Vagina (tissue), 2 donors: ENCODE data around the gene NCAN. TPM values are rescaled to one million over a fixed set of nuclear protein-coding genes. Genes with fewer than 3 reads are reported as not detected.

ENCODE experiments used
- DNase-seq, 2 donors: peaks; one replicate each; pipeline ENCODE4 v3.0.0-alpha.2; 2017; ENCODE audit errors: extremely low spot score in 2 of 2
- H3K27ac ChIP-seq: fragments of 200-600 bp; sonication (generic); one replicate; pipeline ENCODE4 v1.5.1; 2019
- H3K27me3 ChIP-seq: fragments of 200-600 bp; sonication (generic); one replicate; pipeline ENCODE4 v1.5.1; 2019
- H3K36me3 ChIP-seq, 2 donors: fragments of 200-600 bp; sonication (generic); one replicate each; pipeline ENCODE4 v1.5.1; 2017 to 2019
- H3K4me1 ChIP-seq: fragments of 200-600 bp; sonication (generic); one replicate; pipeline ENCODE4 v1.5.1; 2019
- H3K4me3 ChIP-seq, 2 donors: fragments of 200-600 bp; sonication (generic); 1 replicate in 1 of 2; 2 replicates in 1 of 2; pipeline ENCODE4 v1.5.1; 2016 to 2019
- H3K9me3 ChIP-seq: fragments of 200-600 bp; sonication (generic); one replicate; pipeline ENCODE4 v1.5.1; 2019
- POLR2A ChIP-seq, 2 donors: fragments of 450-650 bp; IDR thresholded peaks; one replicate each; pipeline ENCODE4 v1.6.1; 2017; ENCODE audit warnings: antibody characterized with exemption in 2 of 2, mild to moderate bottlenecking in 2 of 2, moderate library complexity in 2 of 2
- POLR2AphosphoS5 ChIP-seq, 2 donors: sonication (generic); formaldehyde crosslinking; IDR thresholded peaks; one replicate each; pipeline ENCODE4 v1.9.0; 2017; ENCODE audit warnings: antibody characterized with exemption in 2 of 2, mild to moderate bottlenecking in 2 of 2, low read depth in 1 of 2; ENCODE audit not compliant: insufficient read depth in 1 of 2
- intact Hi-C: fragments of 100-400 bp; cut with DNase I; formaldehyde crosslinking; loops from one replicate; pipeline ENCODE4 v1.15.1; 2023
- total RNA-seq: library from RNA; depleted of rRNA; stranded (reverse); fragments of >200 nt; gene quantifications from one replicate; pipeline ENCODE4 v1.2.3, GENCODE V29; 2016
- TF ChIP-seq, protein P1 (sequence below), 3 experiments: fragments of 450-650 bp in 2 of 3; fragments of 200-600 bp in 1 of 3; sonication (generic) in 1 of 3; IDR thresholded peaks; one replicate each; pipeline ENCODE4 v1.5.1; 2017 to 2019; ENCODE audit warnings: antibody characterized with exemption in 3 of 3, mild to moderate bottlenecking in 2 of 3, moderate library complexity in 2 of 3

NCAN gene
- total RNA-seq, 1 donor from 2014 or later: not detected

DNA sequence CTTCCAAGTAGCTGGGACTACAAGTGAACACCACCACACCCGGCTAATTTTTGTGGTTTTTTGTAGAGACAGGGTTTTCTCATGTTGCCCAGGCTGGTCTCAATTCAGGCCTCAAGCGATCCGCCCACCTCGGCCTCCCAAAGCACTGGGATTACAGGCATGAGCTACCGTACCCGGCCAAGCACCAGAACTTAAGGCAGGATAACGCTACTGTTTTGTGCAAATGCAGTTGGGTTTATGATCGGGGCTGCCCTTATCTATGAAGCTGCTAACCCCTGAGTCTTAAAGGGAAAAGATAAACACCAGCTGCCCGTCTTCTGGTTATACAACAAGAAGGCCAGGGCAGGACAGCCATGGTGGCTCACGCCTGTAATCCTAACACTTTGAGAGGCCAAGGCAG lies 73.9 kb downstream of the NCAN start:
- Histone ChIP-seq H3K4me3 (no peak overlapping the region), H3K36me3 (peaks cover 0 to 48% of the 10 kb centered on the region in 2 donors), H3K27ac (no peak overlapping the region), H3K9me3 (no peaks in the 10 kb centered on the region), H3K4me1 (no peaks in the 10 kb centered on the region), H3K27me3 (no peaks in the 10 kb centered on the region)
- intact Hi-C loops: no loop called here
- no peak for TF ChIP-seq POLR2AphosphoS5 (IDR thresholded peaks at IDR 0.05; ENCODE audit: insufficient read depth in 1 of 2, low read depth in 1 of 2)
- no peak for TF ChIP-seq POLR2A (IDR thresholded peaks at IDR 0.05)
- no peak for DNase-seq

DNA sequence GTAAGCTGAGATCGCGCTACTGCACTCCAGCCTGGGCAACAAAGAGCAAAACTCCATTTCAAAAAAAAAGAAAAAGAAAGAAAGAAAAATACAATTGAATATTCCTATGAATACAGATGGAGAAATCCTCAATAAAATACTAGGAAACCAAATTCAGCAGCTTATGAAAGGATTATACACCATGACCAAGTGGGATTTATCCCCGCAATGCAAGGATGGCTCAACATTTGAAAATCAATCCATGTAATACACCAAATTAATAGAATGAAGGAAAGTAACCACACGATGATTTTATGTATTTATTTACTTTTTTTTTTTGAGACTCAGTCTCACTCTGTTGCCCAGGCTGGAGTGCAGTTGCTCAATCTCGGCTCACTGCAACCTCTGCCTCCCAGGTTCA lies 80.8 kb downstream of the NCAN start:
- Histone ChIP-seq H3K4me1 (no peaks in the 10 kb centered on the region), H3K36me3 (peaks cover 2 to 62% of the 10 kb centered on the region in 2 donors), H3K27ac (no peak overlapping the region), H3K9me3 (no peaks in the 10 kb centered on the region), H3K27me3 (no peaks in the 10 kb centered on the region), H3K4me3 (no peak overlapping the region)
- TF ChIP-seq, protein P1, sequence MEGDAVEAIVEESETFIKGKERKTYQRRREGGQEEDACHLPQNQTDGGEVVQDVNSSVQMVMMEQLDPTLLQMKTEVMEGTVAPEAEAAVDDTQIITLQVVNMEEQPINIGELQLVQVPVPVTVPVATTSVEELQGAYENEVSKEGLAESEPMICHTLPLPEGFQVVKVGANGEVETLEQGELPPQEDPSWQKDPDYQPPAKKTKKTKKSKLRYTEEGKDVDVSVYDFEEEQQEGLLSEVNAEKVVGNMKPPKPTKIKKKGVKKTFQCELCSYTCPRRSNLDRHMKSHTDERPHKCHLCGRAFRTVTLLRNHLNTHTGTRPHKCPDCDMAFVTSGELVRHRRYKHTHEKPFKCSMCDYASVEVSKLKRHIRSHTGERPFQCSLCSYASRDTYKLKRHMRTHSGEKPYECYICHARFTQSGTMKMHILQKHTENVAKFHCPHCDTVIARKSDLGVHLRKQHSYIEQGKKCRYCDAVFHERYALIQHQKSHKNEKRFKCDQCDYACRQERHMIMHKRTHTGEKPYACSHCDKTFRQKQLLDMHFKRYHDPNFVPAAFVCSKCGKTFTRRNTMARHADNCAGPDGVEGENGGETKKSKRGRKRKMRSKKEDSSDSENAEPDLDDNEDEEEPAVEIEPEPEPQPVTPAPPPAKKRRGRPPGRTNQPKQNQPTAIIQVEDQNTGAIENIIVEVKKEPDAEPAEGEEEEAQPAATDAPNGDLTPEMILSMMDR (IDR thresholded peaks at IDR 0.05): no peak
- TF ChIP-seq POLR2A (IDR thresholded peaks at IDR 0.05) (no peak), POLR2AphosphoS5 (IDR thresholded peaks at IDR 0.05; ENCODE audit: insufficient read depth in 1 of 2, low read depth in 1 of 2) (no peak)
- intact Hi-C loops: no loop called here
- no peak for DNase-seq

DNA sequence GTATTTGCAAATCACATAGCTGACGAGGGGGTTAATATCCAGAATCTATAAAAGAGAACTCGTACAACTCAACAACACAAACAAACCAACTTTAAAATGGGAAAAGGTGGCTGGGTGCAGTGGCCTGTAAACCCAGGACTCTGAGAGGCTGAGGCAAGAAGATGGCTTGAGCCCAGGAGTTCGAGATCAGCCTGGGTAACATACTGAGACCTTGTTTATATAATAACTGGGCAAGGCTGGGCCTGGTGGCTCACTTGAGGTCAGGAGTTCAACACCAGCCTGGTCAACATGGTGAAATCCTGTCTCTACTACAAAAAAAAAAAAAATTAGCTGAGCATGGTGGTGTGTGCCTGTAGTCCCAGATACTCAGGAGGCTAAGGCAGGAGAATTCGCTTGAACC lies 83.2 kb downstream of the NCAN start:
- Histone ChIP-seq H3K4me3 (no peak overlapping the region), H3K9me3 (no peaks in the 10 kb centered on the region), H3K27me3 (no peaks in the 10 kb centered on the region), H3K27ac (no peak overlapping the region), H3K36me3 (peaks cover 2 to 51% of the 10 kb centered on the region in 2 donors), H3K4me1 (no peaks in the 10 kb centered on the region)
- TF ChIP-seq POLR2A (IDR thresholded peaks at IDR 0.05) (no peak), POLR2AphosphoS5 (IDR thresholded peaks at IDR 0.05; ENCODE audit: insufficient read depth in 1 of 2, low read depth in 1 of 2) (no peak)
- TF ChIP-seq, protein P1 (IDR thresholded peaks at IDR 0.05): no peak
- intact Hi-C loops: no loop called here
- DNase-seq: no peak

DNA sequence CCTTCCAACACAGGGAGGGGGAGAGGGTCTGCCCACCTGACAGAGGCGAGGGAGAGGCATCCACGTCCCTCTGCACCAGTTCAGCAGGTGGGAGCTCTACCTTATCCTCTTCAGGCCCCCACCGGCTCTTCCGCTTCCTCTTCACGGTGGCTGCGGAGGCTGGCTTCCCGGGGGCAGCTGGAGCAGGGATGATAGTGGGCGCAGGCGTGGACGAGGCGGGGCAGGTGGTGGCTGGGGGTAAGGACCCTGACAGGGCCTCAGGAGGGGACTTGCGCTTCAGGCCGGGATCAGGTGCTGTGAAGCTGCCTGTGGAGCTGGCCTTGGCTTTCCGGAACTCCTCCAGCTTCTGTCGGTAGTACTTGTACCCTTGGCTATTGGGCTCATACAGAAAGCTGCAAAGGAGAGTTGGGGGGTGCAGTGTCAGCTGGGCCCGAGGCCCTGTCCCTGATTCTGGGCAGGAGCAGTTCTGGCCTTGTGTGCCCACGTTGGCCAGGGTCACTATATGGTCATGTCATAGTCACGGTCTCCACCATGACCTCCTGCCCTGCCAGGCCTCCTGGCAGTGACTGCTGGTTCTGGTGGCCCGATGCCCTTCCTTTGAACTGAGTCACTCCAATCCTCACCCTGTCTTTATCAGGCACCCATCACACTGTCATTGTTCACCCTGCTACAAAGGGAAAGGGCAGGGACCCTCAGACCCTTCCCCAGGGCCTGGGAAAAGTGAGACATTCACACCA lies 85.4 kb downstream of the NCAN start:
- no peaks in the 10 kb centered on the region for H3K27me3 ChIP-seq
- H3K36me3 ChIP-seq: peaks cover 0 to 50% of the 10 kb centered on the region in 2 donors

GRCh38 chr19:19297759-19298158 lies 86.0 kb downstream of the NCAN start:
- H3K9me3 ChIP-seq: no peaks in the 10 kb centered on the region
- no peaks in the 10 kb centered on the region for H3K4me1 ChIP-seq
- peaks cover 0 to 50% of the 10 kb centered on the region in 2 donors for H3K36me3 ChIP-seq
- DNase-seq: no peak
- no peak overlapping the region for H3K27ac ChIP-seq
- TF ChIP-seq, protein P1 (IDR thresholded peaks at IDR 0.05): no peak
- no peak for TF ChIP-seq POLR2A (IDR thresholded peaks at IDR 0.05)
- no peak for TF ChIP-seq POLR2AphosphoS5 (IDR thresholded peaks at IDR 0.05; ENCODE audit: insufficient read depth in 1 of 2, low read depth in 1 of 2)
- no peak overlapping the region for H3K4me3 ChIP-seq
- intact Hi-C loops: no loop called here
- H3K27me3 ChIP-seq: no peaks in the 10 kb centered on the region

More for the DNA sequence above, 85.4 kb downstream of the NCAN start:
- intact Hi-C loops: no loop called here
- Histone ChIP-seq H3K27ac (no peak overlapping the region), H3K9me3 (no peaks in the 10 kb centered on the region), H3K4me3 (no peak overlapping the region), H3K4me1 (no peaks in the 10 kb centered on the region)
- DNase-seq: no peak
- TF ChIP-seq POLR2AphosphoS5 (IDR thresholded peaks at IDR 0.05; ENCODE audit: insufficient read depth in 1 of 2, low read depth in 1 of 2) (no peak), POLR2A (IDR thresholded peaks at IDR 0.05) (no peak)
- TF ChIP-seq, protein P1 (IDR thresholded peaks at IDR 0.05): no peak
